Neuronal stem cell (in vitro differentiated cells): Measurements from ENCODE around the gene CYP1A2.

Source experiments
- DNase-seq: peaks from one replicate; pipeline ENCODE4 v3.0.0-alpha.2; 2013; ENCODE audit warnings: low spot score
- H2AFZ ChIP-seq: one replicate; pipeline ENCODE4 v1.6.1; 2013; ENCODE audit warnings: mild to moderate bottlenecking, low read length, inconsistent platforms
- H2AK5ac ChIP-seq: 2 replicates; pipeline ENCODE4 v1.6.1; 2013; ENCODE audit warnings: low read depth, mild to moderate bottlenecking, inconsistent platforms, low read length, moderate library complexity, mixed read lengths
- H2BK120ac ChIP-seq: 2 replicates; pipeline ENCODE4 v1.6.1; 2013; ENCODE audit warnings: low read depth, mild to moderate bottlenecking, inconsistent platforms, low read length, moderate library complexity, mixed read lengths
- H2BK12ac ChIP-seq: one replicate; pipeline ENCODE4 v1.6.1; 2013; ENCODE audit warnings: low read length, inconsistent platforms
- H2BK15ac ChIP-seq: 2 replicates; pipeline ENCODE4 v1.6.1; 2013; ENCODE audit warnings: mild to moderate bottlenecking, low read length, inconsistent platforms, mixed read lengths
- H2BK5ac ChIP-seq: one replicate; pipeline ENCODE4 v1.6.1; 2013; ENCODE audit warnings: inconsistent platforms, mild to moderate bottlenecking, low read length, moderate library complexity
- H3K14ac ChIP-seq: one replicate; pipeline ENCODE4 v1.6.1; 2013; ENCODE audit warnings: low read length, inconsistent platforms
- H3K18ac ChIP-seq: 2 replicates; pipeline ENCODE4 v1.6.1; 2013; ENCODE audit warnings: low read length, inconsistent platforms
- H3K23ac ChIP-seq: 2 replicates; pipeline ENCODE4 v1.6.1; 2013; ENCODE audit warnings: low read depth, mild to moderate bottlenecking, mixed read lengths, low read length, inconsistent platforms; ENCODE audit not compliant: poor library complexity
- H3K27ac ChIP-seq: replicated peaks from 3 replicates; pipeline ENCODE4 v1.5.1; 2013; ENCODE audit warnings: low read length, inconsistent platforms
- H3K27me3 ChIP-seq, 3 experiments: 2 replicates each; pipeline ENCODE4 v1.6.1; 2013; ENCODE audit warnings: low read length in 3 of 3, mild to moderate bottlenecking in 2 of 3, inconsistent platforms in 1 of 3, low read depth in 1 of 3, mixed read lengths in 1 of 3, moderate library complexity in 1 of 3; ENCODE audit not compliant: control insufficient read depth in 3 of 3, insufficient read depth in 3 of 3
- H3K36me3 ChIP-seq, 2 donors: replicated peaks in 1 of 2; 2 replicates each; pipeline ENCODE4 v1.6.1; 2013; ENCODE audit warnings: low read length in 2 of 2; ENCODE audit not compliant: control insufficient read depth in 2 of 2, insufficient read depth in 2 of 2
- H3K4ac ChIP-seq: 2 replicates; pipeline ENCODE4 v1.6.1; 2013; ENCODE audit warnings: inconsistent platforms, mild to moderate bottlenecking, low read length, moderate library complexity
- H3K4me1 ChIP-seq, 2 donors: 1 replicate in 1 of 2; 2 replicates in 1 of 2; pipeline ENCODE4 v1.6.1; 2013; ENCODE audit warnings: low read length in 2 of 2, low read depth in 1 of 2; ENCODE audit not compliant: control insufficient read depth in 2 of 2, insufficient read depth in 1 of 2
- H3K4me2 ChIP-seq: one replicate; pipeline ENCODE4 v1.6.1; 2013; ENCODE audit warnings: mild to moderate bottlenecking, low read length, inconsistent platforms; ENCODE audit not compliant: insufficient read depth, poor library complexity, severe bottlenecking
- H3K4me3 ChIP-seq, 2 donors: 2 replicates each; pipeline ENCODE4 v1.5.1; 2013; ENCODE audit warnings: low read length in 2 of 2, mild to moderate bottlenecking in 2 of 2, inconsistent platforms in 1 of 2, moderate library complexity in 1 of 2
- H3K79me1 ChIP-seq: one replicate; pipeline ENCODE4 v1.6.1; 2013; ENCODE audit warnings: low read depth, mild to moderate bottlenecking, inconsistent platforms, low read length, moderate library complexity
- H3K9ac ChIP-seq: one replicate; pipeline ENCODE4 v1.6.1; 2013; ENCODE audit warnings: mild to moderate bottlenecking, low read depth, low read length, inconsistent platforms; ENCODE audit not compliant: poor library complexity
- H3K9me3 ChIP-seq, 2 donors: replicated peaks in 1 of 2; 2 replicates each; pipeline versions ENCODE3 to v1.6.1; 2013; ENCODE audit warnings: low read length in 2 of 2, mild to moderate bottlenecking in 2 of 2, inconsistent platforms in 1 of 2, low read depth in 1 of 2, mixed read lengths in 1 of 2, moderate library complexity in 1 of 2; ENCODE audit not compliant: control insufficient read depth in 2 of 2, insufficient read depth in 1 of 2
- H4K8ac ChIP-seq: one replicate; pipeline ENCODE4 v1.6.1; 2013; ENCODE audit warnings: low read depth, mild to moderate bottlenecking, inconsistent platforms, low read length, moderate library complexity
- H4K91ac ChIP-seq: one replicate; pipeline ENCODE4 v1.6.1; 2013; ENCODE audit warnings: low read length, low read depth, mild to moderate bottlenecking, inconsistent platforms; ENCODE audit not compliant: poor library complexity
- WGBS, 2 donors: extraction: QIAGEN DNeasy Blood & Tissue Kit; methylation state at CpG; one replicate each; pipeline ENCODE4 v1.1.7; 2013; ENCODE audit warnings: missing lambda C conversion rate in 2 of 2, mixed read lengths in 1 of 2; ENCODE audit not compliant: insufficient read length in 2 of 2, insufficient replicate concordance in 1 of 2; ENCODE audit errors: extremely low coverage in 2 of 2; 5-methylcytosine and 5-hydroxymethylcytosine counted together

The CYP1A2 gene

GRCh38 chr15:74749832-74750231 lies 1.2 kb downstream of the CYP1A2 start:
- H2AFZ ChIP-seq: no peak overlapping the region
- no peaks in the 10 kb centered on the region for H3K36me3 ChIP-seq
- DNase-seq: no peak
- no peak overlapping the region for H2BK15ac ChIP-seq
- no peak overlapping the region for H3K27ac ChIP-seq
- peak overlapping the region; percentile 62 for H3K18ac ChIP-seq
- no peak overlapping the region for H2BK120ac ChIP-seq
- H3K14ac ChIP-seq: peak overlapping the region; percentile 38
- peak overlapping the region; percentile 56 for H3K23ac ChIP-seq
- peaks cover 0 to 43% (median 38%) of the 10 kb centered on the region in 3 experiments for H3K27me3 ChIP-seq
- no peak overlapping the region for H3K4me3 ChIP-seq
- H4K8ac ChIP-seq: no peak overlapping the region
- no peak overlapping the region for H3K4ac ChIP-seq
- no CpG with 5 or more reads among the region's 20 CpGs for WGBS, 2 donors
- no peak overlapping the region for H2BK5ac ChIP-seq
- H3K79me1 ChIP-seq: no peaks in the 10 kb centered on the region
- peak overlapping the region; percentile 17 for H2AK5ac ChIP-seq
- H3K9ac ChIP-seq: no peak overlapping the region
- H4K91ac ChIP-seq: no peak overlapping the region
- H2BK12ac ChIP-seq: no peak overlapping the region
- peaks cover 0 to 2% of the 10 kb centered on the region in 2 donors for H3K9me3 ChIP-seq
- H3K4me1 ChIP-seq: peaks cover 0 to 11% of the 10 kb centered on the region in 2 donors
- H3K4me2 ChIP-seq: no peak overlapping the region

- Histone ChIP-seq H3K36me3 (no peaks in the 10 kb centered on the region), H2BK5ac (no peak overlapping the region), H3K4me1 (peaks cover 0 to 11% of the 10 kb centered on the region in 2 donors), H2BK120ac (no peak overlapping the region), H3K27me3 (peaks cover 0 to 43% (median 38%) of the 10 kb centered on the region in 3 experiments), H3K79me1 (no peaks in the 10 kb centered on the region), H3K18ac (no peak overlapping the region), H4K91ac (no peak overlapping the region), H3K9ac (no peak overlapping the region), H2AK5ac (no peak overlapping the region), H2BK12ac (no peak overlapping the region), H3K9me3 (peaks cover 0 to 2% of the 10 kb centered on the region in 2 donors), H3K14ac (no peak overlapping the region), H3K4me3 (no peak overlapping the region), H2BK15ac (no peak overlapping the region), H3K4ac (no peak overlapping the region), H4K8ac (no peak overlapping the region), H3K23ac (no peak overlapping the region), H3K4me2 (no peak overlapping the region), H2AFZ (no peak overlapping the region), H3K27ac (no peak overlapping the region)
- no CpG with 5 or more reads among the region's 2 CpGs for WGBS, 2 donors
- peak; percentile 50 for DNase-seq
These were observed 2.1 kb downstream of the CYP1A2 start for GRCh38 chr15:74750751-74751150.

GRCh38 chr15:74752011-74752410 lies 3.4 kb downstream of the CYP1A2 start:
- Histone ChIP-seq H3K79me1 (no peaks in the 10 kb centered on the region), H3K18ac (no peak overlapping the region), H3K9ac (no peak overlapping the region), H2AK5ac (no peak overlapping the region), H3K4me3 (no peak overlapping the region), H3K27ac (no peak overlapping the region), H2BK120ac (no peak overlapping the region), H3K4me1 (peaks cover 0 to 11% of the 10 kb centered on the region in 2 donors), H3K4me2 (no peak overlapping the region), H2AFZ (no peak overlapping the region), H4K8ac (no peak overlapping the region), H3K23ac (no peak overlapping the region), H3K9me3 (peaks cover 0 to 2% of the 10 kb centered on the region in 2 donors), H4K91ac (no peak overlapping the region), H2BK15ac (no peak overlapping the region), H3K4ac (no peak overlapping the region), H3K27me3 (peaks cover 0 to 38% (median 38%) of the 10 kb centered on the region in 3 experiments), H3K36me3 (no peaks in the 10 kb centered on the region), H3K14ac (peak overlapping the region; percentile 32), H2BK5ac (no peak overlapping the region), H2BK12ac (no peak overlapping the region)
- no CpG with 5 or more reads among the region's 8 CpGs for WGBS, 2 donors
- DNase-seq: no peak

DNA sequence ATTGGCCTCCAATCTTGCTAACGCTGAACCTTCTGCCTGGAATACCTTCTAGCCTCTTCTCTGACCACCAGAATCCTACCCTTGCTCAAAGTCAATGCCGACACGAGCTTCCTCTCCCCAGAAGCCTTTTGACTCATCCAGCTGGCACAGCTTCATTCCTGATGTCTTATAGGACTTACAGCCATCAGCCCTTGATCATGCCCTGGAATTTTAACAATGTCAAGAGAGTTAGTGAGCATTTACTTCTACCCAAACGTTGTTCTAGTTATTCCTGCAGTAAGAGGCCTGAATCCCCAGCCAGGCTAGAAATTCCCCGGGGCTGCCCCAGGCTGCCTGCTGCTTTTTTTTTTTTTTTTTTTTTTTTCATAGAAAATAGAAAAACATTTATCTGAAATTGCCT lies 3.9 kb downstream of the CYP1A2 start:
- H3K4ac ChIP-seq: no peak overlapping the region
- H3K14ac ChIP-seq: no peak overlapping the region
- no peak overlapping the region for H2BK12ac ChIP-seq
- no peak overlapping the region for H2AFZ ChIP-seq
- H3K4me1 ChIP-seq: peaks cover 0 to 11% of the 10 kb centered on the region in 2 donors
- H3K4me3 ChIP-seq: no peak overlapping the region
- no peak overlapping the region for H3K18ac ChIP-seq
- no peak overlapping the region for H3K4me2 ChIP-seq
- H2BK15ac ChIP-seq: no peak overlapping the region
- H3K27me3 ChIP-seq: peaks cover 0 to 38% (median 38%) of the 10 kb centered on the region in 3 experiments
- WGBS, 2 donors: no CpG with 5 or more reads among the region's 5 CpGs
- no peak overlapping the region for H2BK5ac ChIP-seq
- no peak overlapping the region for H4K8ac ChIP-seq
- no peak overlapping the region for H3K9ac ChIP-seq
- no peak overlapping the region for H4K91ac ChIP-seq
- H3K36me3 ChIP-seq: no peaks in the 10 kb centered on the region
- H3K23ac ChIP-seq: no peak overlapping the region
- no peak overlapping the region for H2AK5ac ChIP-seq
- peaks cover 0 to 2% of the 10 kb centered on the region in 2 donors for H3K9me3 ChIP-seq
- H2BK120ac ChIP-seq: no peak overlapping the region
- no peaks in the 10 kb centered on the region for H3K79me1 ChIP-seq
- no peak overlapping the region for H3K27ac ChIP-seq
- no peak for DNase-seq
